Measurements from ENCODE around the gene ATP2C2. TPM values are rescaled to one million over a fixed set of nuclear protein-coding genes. Genes with fewer than 3 reads are reported as not detected.

ATP2C2 gene
- total RNA-seq, 2 donors from 2014 or later = 0.07 TPM; not detected in 1

GRCh38 chr16:84461413-84462295 is 93.3 kb downstream of the ATP2C2 start:
- peaks cover 3 to 6% of the 10 kb centered on the region in 2 donors for H3K36me3 Mint-ChIP-seq (ENCODE audit: insufficient read depth in 2 of 2)
- ATAC-seq (replicated peaks in 1 of 2) (no peak), DNase-seq (no peak)
- no peaks in the 10 kb centered on the region for H3K4me1 Mint-ChIP-seq (ENCODE audit: low read depth)
- H3K9me3 Mint-ChIP-seq = peaks cover 0 to 2% of the 10 kb centered on the region in 2 donors
- no peak overlapping the region for H3K4me3 Mint-ChIP-seq
- no peaks in the 10 kb centered on the region for H3K27me3 Mint-ChIP-seq (ENCODE audit: low read depth)
- H3K27ac Mint-ChIP-seq = no peak overlapping the region

DNA sequence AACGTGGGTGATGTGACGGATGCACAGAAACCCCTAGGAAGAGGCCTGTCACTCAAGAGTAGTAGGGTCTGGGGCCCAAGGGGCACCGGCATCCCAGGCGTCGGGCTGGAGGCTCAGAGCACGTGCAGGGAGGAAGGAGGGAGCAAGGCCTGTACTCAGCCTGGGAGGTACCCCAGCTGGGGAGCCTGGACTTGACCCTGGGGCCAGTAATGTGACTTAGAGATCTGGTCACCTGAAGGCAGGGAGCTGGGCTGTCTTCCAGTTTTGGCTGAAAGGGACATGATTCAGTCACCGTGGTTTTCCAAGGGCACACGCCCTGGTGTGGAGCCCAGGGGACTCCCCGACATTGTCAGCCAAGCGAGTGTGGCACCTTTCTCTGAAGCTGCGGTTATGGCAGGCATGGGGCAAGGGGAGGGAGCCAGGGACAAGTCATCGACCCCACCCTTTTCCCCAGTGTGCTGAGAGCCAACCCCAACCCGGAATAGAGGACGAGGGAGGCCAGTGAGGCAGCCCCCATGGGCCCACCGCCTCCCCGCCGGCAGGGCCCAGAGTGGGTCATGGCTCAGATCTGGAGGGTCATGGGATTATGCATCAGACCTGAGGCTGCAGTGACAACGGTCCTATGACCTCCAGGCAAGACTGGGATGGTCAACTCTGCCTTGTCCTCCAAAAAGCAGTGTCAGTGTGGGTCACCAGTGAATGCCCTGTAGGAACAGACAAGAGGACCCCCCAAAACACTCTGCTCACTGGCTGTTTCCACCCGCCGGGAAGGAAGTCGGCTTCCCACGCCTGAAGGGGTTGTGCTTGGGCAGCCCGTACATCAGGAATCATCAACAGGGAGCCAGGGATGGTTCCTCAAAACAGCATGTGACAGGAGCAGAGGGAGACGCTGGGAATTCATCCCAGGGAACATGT is 94.2 kb downstream of the ATP2C2 start:
- ATAC-seq (replicated peaks in 1 of 2) = no peak
- Mint-ChIP-seq H3K36me3 (ENCODE audit: insufficient read depth in 2 of 2) (peaks cover 10 to 13% of the 10 kb centered on the region in 2 donors), H3K4me1 (ENCODE audit: low read depth) (no peaks in the 10 kb centered on the region), H3K4me3 (no peak overlapping the region), H3K27me3 (ENCODE audit: low read depth) (no peaks in the 10 kb centered on the region), H3K27ac (no peak overlapping the region), H3K9me3 (peaks cover 4% of the 10 kb centered on the region in 2 donors)
- DNase-seq = no peak

DNA sequence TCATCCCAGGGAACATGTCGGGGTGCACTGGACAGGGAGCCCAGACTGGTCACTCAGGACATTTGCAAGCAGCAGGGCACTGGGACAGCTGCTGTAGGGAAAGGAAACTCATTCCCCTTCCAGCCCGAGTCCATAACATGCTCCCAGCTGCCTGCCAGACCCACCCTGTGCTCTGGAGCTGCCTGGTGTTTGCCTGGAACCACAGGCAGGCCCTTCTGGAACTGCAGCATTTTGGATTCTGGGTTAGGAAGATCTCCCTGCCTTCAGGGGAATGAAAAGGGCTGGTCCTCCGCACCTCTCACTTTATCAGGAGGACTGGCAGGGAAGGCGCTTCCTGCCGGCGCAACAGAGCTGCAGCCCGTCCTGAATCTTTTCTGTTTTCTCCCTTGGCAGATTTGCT is 94.9 kb downstream of the ATP2C2 start:
- H3K9me3 Mint-ChIP-seq = peaks cover 8 to 9% of the 10 kb centered on the region in 2 donors
- no peaks in the 10 kb centered on the region for H3K27me3 Mint-ChIP-seq (ENCODE audit: low read depth)
- H3K4me3 Mint-ChIP-seq = no peak overlapping the region
- H3K4me1 Mint-ChIP-seq (ENCODE audit: low read depth) = no peaks in the 10 kb centered on the region
- H3K27ac Mint-ChIP-seq = no peak overlapping the region
- ATAC-seq (replicated peaks in 1 of 2) = no peak
- DNase-seq = no peak
- H3K36me3 Mint-ChIP-seq (ENCODE audit: insufficient read depth in 2 of 2) = peaks cover 14 to 18% of the 10 kb centered on the region in 2 donors

- Mint-ChIP-seq H3K9me3 (peaks cover 8 to 9% of the 10 kb centered on the region in 2 donors), H3K4me3 (no peak overlapping the region), H3K27me3 (ENCODE audit: low read depth) (no peaks in the 10 kb centered on the region), H3K36me3 (ENCODE audit: insufficient read depth in 2 of 2) (peaks cover 14 to 18% of the 10 kb centered on the region in 2 donors), H3K27ac (no peak overlapping the region), H3K4me1 (ENCODE audit: low read depth) (no peaks in the 10 kb centered on the region)
- ATAC-seq (replicated peaks in 1 of 2) = no peak
- DNase-seq = no peak
Observed at GRCh38 chr16:84464116-84464515, 95.8 kb downstream of the ATP2C2 start.

- Mint-ChIP-seq H3K27me3 (ENCODE audit: low read depth) (no peaks in the 10 kb centered on the region), H3K4me1 (ENCODE audit: low read depth) (no peaks in the 10 kb centered on the region), H3K27ac (no peak overlapping the region), H3K4me3 (no peak overlapping the region), H3K36me3 (ENCODE audit: insufficient read depth in 2 of 2) (peaks cover 14 to 18% of the 10 kb centered on the region in 2 donors), H3K9me3 (peaks cover 8 to 9% of the 10 kb centered on the region in 2 donors)
- ATAC-seq (replicated peaks in 1 of 2) = no peak
- no peak for DNase-seq
Observed at GRCh38 chr16:84465154-84465553, 96.8 kb downstream of the ATP2C2 start.

DNA sequence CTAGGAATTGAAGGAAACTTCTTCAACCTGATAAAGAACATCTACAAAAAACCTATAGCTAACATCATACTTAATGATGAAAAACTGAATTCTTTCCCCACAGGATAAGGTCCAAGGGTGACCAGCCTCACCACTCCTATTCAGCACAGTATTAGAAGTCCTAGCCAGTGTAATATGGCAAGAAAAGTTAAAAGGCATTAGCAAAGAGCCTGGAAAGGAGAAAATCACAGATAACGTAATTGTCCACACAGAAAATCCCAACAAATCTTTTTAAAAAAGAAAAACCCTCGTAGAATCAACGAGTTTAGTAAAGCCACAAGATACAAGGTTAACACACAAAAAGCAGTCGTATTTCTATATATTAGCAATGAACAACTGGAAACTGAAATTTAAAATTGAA is 98.4 kb downstream of the ATP2C2 start:
- ATAC-seq (replicated peaks in 1 of 2) = no peak
- Mint-ChIP-seq H3K9me3 (peaks cover 8 to 10% of the 10 kb centered on the region in 2 donors), H3K4me3 (no peak overlapping the region), H3K4me1 (ENCODE audit: low read depth) (no peaks in the 10 kb centered on the region), H3K27me3 (ENCODE audit: low read depth) (no peaks in the 10 kb centered on the region), H3K36me3 (ENCODE audit: insufficient read depth in 2 of 2) (peaks cover 15 to 23% of the 10 kb centered on the region in 2 donors), H3K27ac (no peak overlapping the region)
- DNase-seq = no peak

GRCh38 chr16:84467256-84467655 is 98.9 kb downstream of the ATP2C2 start:
- Mint-ChIP-seq H3K9me3 (peaks cover 8 to 15% of the 10 kb centered on the region in 2 donors), H3K4me3 (no peak overlapping the region), H3K27me3 (ENCODE audit: low read depth) (no peaks in the 10 kb centered on the region), H3K27ac (no peak overlapping the region), H3K4me1 (ENCODE audit: low read depth) (no peaks in the 10 kb centered on the region), H3K36me3 (ENCODE audit: insufficient read depth in 2 of 2) (peaks cover 20 to 28% of the 10 kb centered on the region in 2 donors)
- no peak for DNase-seq
- peak; percentile 39 to 81 for ATAC-seq (replicated peaks in 1 of 2)

DNA sequence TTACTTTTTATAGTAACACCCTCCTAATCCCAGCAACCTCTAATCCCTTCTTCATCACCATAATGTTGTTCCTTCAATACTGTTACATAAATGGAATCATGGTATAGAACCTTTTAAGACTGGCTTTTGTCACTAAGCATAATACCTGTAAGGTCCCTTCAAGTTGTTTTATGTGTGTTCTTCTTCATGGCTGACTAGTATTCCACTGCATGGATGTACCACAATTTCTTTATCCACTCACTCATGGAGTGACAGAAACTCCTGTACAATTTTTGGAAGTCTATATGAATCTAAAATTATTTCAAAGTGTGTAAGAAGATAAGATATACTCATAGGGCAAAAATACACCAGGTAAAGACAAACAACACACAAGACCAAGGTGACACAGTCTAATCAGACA is 99.4 kb downstream of the ATP2C2 start:
- DNase-seq (no peak), ATAC-seq (replicated peaks in 1 of 2) (no peak)
- Mint-ChIP-seq H3K4me1 (ENCODE audit: low read depth) (no peaks in the 10 kb centered on the region), H3K27me3 (ENCODE audit: low read depth) (no peaks in the 10 kb centered on the region), H3K36me3 (ENCODE audit: insufficient read depth in 2 of 2) (peaks cover 21 to 28% of the 10 kb centered on the region in 2 donors), H3K4me3 (no peak overlapping the region), H3K27ac (no peak overlapping the region), H3K9me3 (peaks cover 8 to 15% of the 10 kb centered on the region in 2 donors)

- H3K27ac Mint-ChIP-seq = no peak overlapping the region
- DNase-seq = no peak
- H3K27me3 Mint-ChIP-seq (ENCODE audit: low read depth) = no peaks in the 10 kb centered on the region
- ATAC-seq (replicated peaks in 1 of 2) = no peak
- H3K4me1 Mint-ChIP-seq (ENCODE audit: low read depth) = no peaks in the 10 kb centered on the region
- H3K36me3 Mint-ChIP-seq (ENCODE audit: insufficient read depth in 2 of 2) = peaks cover 22 to 26% of the 10 kb centered on the region in 2 donors
- H3K4me3 Mint-ChIP-seq = no peak overlapping the region
- H3K9me3 Mint-ChIP-seq = peaks cover 5 to 17% of the 10 kb centered on the region in 2 donors
Observed at GRCh38 chr16:84471316-84471715, 103.0 kb downstream of the ATP2C2 start.

- Mint-ChIP-seq H3K9me3 (peaks cover 5 to 17% of the 10 kb centered on the region in 2 donors), H3K27me3 (ENCODE audit: low read depth) (no peaks in the 10 kb centered on the region), H3K4me1 (ENCODE audit: low read depth) (no peaks in the 10 kb centered on the region), H3K36me3 (ENCODE audit: insufficient read depth in 2 of 2) (peaks cover 19 to 21% of the 10 kb centered on the region in 2 donors), H3K27ac (no peak overlapping the region), H3K4me3 (no peak overlapping the region)
- DNase-seq = no peak
- no peak for ATAC-seq (replicated peaks in 1 of 2)
Observed at GRCh38 chr16:84471966-84472365, 103.6 kb downstream of the ATP2C2 start.

DNA sequence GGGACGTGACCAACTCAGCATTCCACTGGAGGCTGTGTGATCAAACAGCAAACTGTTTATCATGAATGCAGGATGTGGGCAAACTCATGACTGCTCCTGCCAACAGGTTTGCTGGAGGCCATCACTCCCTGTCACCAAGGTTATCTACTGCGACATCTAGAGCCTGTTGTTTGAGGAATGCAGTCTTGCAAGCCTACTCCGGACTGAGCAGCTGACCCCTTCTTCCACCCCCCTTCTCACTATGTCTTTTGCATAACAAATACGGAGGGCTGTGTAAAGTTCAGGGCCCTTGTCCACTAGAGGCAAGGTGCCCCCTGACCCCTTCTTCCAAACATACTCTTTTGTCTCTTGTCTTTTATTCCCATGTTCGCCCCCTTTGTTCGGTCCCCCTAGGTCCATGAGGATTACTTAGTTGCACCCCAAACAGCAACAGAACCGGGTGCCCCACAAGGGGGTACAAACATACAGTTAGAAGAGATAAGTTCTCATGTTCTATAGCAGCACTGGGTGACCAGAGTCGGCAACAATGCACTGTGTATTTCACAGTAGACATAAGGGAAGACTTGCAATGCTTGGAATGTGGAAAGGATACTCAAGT is 107.4 kb downstream of the ATP2C2 start:
- peaks cover 9 to 11% of the 10 kb centered on the region in 2 donors for H3K36me3 Mint-ChIP-seq (ENCODE audit: insufficient read depth in 2 of 2)
- H3K4me1 Mint-ChIP-seq (ENCODE audit: low read depth) = peaks cover 9% of the 10 kb centered on the region
- DNase-seq (no peak), ATAC-seq (replicated peaks in 1 of 2) (no peak)
- no peak overlapping the region for H3K27ac Mint-ChIP-seq
- H3K27me3 Mint-ChIP-seq (ENCODE audit: low read depth) = no peaks in the 10 kb centered on the region
- H3K4me3 Mint-ChIP-seq = no peak overlapping the region
- peaks cover 0 to 8% of the 10 kb centered on the region in 2 donors for H3K9me3 Mint-ChIP-seq

DNA sequence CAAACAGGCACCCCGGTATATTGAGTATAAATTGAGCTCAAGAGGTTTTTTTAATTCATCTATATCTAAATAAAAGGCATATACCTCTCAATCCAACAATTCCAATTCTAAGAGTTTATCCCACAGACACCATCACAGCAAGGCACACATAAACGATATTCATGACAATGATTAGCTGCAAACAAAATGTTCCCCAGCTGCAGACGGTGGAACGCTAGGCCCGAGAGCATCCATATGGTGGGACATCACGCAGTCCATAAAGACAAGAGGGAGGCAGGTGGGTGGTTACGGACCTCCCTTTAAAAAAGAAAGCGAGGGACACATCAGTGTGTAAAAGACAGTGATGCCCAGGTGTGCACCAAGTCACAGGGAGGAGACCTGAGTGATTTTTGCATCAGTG is 108.1 kb downstream of the ATP2C2 start:
- Mint-ChIP-seq H3K27me3 (ENCODE audit: low read depth) (no peaks in the 10 kb centered on the region), H3K4me3 (no peak overlapping the region), H3K4me1 (ENCODE audit: low read depth) (peaks cover 9% of the 10 kb centered on the region), H3K9me3 (peaks cover 0 to 8% of the 10 kb centered on the region in 2 donors), H3K27ac (no peak overlapping the region), H3K36me3 (ENCODE audit: insufficient read depth in 2 of 2) (peaks cover 8 to 9% of the 10 kb centered on the region in 2 donors)
- no peak for DNase-seq
- no peak for ATAC-seq (replicated peaks in 1 of 2)

- H3K27ac Mint-ChIP-seq = no peak overlapping the region
- H3K4me1 Mint-ChIP-seq (ENCODE audit: low read depth) = peaks cover 9% of the 10 kb centered on the region
- peaks cover 0 to 2% of the 10 kb centered on the region in 2 donors for H3K9me3 Mint-ChIP-seq
- ATAC-seq (replicated peaks in 1 of 2) = no peak
- no peaks in the 10 kb centered on the region for H3K27me3 Mint-ChIP-seq (ENCODE audit: low read depth)
- H3K4me3 Mint-ChIP-seq = no peak overlapping the region
- no peak for DNase-seq
- H3K36me3 Mint-ChIP-seq (ENCODE audit: insufficient read depth in 2 of 2) = peaks cover 1 to 3% of the 10 kb centered on the region in 2 donors
Observed at GRCh38 chr16:84477661-84478060, 109.3 kb downstream of the ATP2C2 start.
